Measurements from ENCODE around the gene NCKAP1. TPM values are rescaled to one million over a fixed set of nuclear protein-coding genes. Genes with fewer than 3 reads are reported as not detected.

Gene NCKAP1
- total RNA-seq, 1 experiment from 2014 or later = 195 TPM

GRCh38 chr2:182912518-182912915 lies 125.7 kb downstream of the NCKAP1 start:
- no peak for DNase-seq (ENCODE audit: low read depth in 1 of 2, low spot score in 2 of 2)
- Histone ChIP-seq H3K4me3 (no peak overlapping the region), H3K27me3 (replicated peaks) (no peaks in the 10 kb centered on the region)

GRCh38 chr2:182911813-182912517 lies 126.3 kb downstream of the NCKAP1 start:
- Histone ChIP-seq H3K27me3 (replicated peaks) (no peaks in the 10 kb centered on the region), H3K36me3 (peaks cover 21% of the 10 kb centered on the region), H3K4me3 (no peak overlapping the region), H3K4me1 (replicated peaks) (peaks cover 24% of the 10 kb centered on the region), H3K27ac (no peak overlapping the region), H3K9me3 (replicated peaks) (no peaks in the 10 kb centered on the region)
- DNase-seq (ENCODE audit: low read depth in 1 of 2, low spot score in 2 of 2) = no peak

More at GRCh38 chr2:182912518-182912915, 125.7 kb downstream of the NCKAP1 start:
- H3K27ac ChIP-seq = no peak overlapping the region
- H3K9me3 ChIP-seq (replicated peaks) = no peaks in the 10 kb centered on the region
- peaks cover 21% of the 10 kb centered on the region for H3K36me3 ChIP-seq
- peaks cover 24% of the 10 kb centered on the region for H3K4me1 ChIP-seq (replicated peaks)

- no peak for DNase-seq (ENCODE audit: low read depth in 1 of 2, low spot score in 2 of 2)
- H3K4me1 ChIP-seq (replicated peaks) = peaks cover 19% of the 10 kb centered on the region
- peaks cover 21% of the 10 kb centered on the region for H3K36me3 ChIP-seq
- H3K27ac ChIP-seq = no peak overlapping the region
- no peaks in the 10 kb centered on the region for H3K9me3 ChIP-seq (replicated peaks)
- no peaks in the 10 kb centered on the region for H3K27me3 ChIP-seq (replicated peaks)
- H3K4me3 ChIP-seq = no peak overlapping the region
Observed at GRCh38 chr2:182910965-182911364, 127.3 kb downstream of the NCKAP1 start.

- Histone ChIP-seq H3K27ac (no peak overlapping the region), H3K4me3 (no peak overlapping the region), H3K4me1 (replicated peaks) (peaks cover 5% of the 10 kb centered on the region; the same call in 1 of the 2 replicates), H3K36me3 (no peaks in the 10 kb centered on the region; the same call in none of the 2 replicates), H3K9me3 (replicated peaks) (no peaks in the 10 kb centered on the region), H3K27me3 (replicated peaks) (no peaks in the 10 kb centered on the region)
- no peak for DNase-seq (ENCODE audit: low read depth in 1 of 2, low spot score in 2 of 2)
Observed at GRCh38 chr2:182907081-182907830, 131.0 kb downstream of the NCKAP1 start.

GRCh38 chr2:182906454-182906853 lies 131.8 kb downstream of the NCKAP1 start:
- H3K4me1 ChIP-seq (replicated peaks) = no peaks in the 10 kb centered on the region
- no peak overlapping the region for H3K4me3 ChIP-seq
- DNase-seq (ENCODE audit: low read depth in 1 of 2, low spot score in 2 of 2) = no peak
- no peaks in the 10 kb centered on the region; the same call in 1 of the 2 replicates for H3K36me3 ChIP-seq
- H3K27ac ChIP-seq = no peak overlapping the region
- H3K9me3 ChIP-seq (replicated peaks) = no peaks in the 10 kb centered on the region
- H3K27me3 ChIP-seq (replicated peaks) = no peaks in the 10 kb centered on the region

- no peak overlapping the region for H3K27ac ChIP-seq
- no peaks in the 10 kb centered on the region for H3K27me3 ChIP-seq (replicated peaks)
- DNase-seq (ENCODE audit: low read depth in 1 of 2, low spot score in 2 of 2) = no peak
- no peak overlapping the region for H3K4me3 ChIP-seq
- no peaks in the 10 kb centered on the region; the same call in 1 of the 2 replicates for H3K36me3 ChIP-seq
- H3K9me3 ChIP-seq (replicated peaks) = no peaks in the 10 kb centered on the region
- H3K4me1 ChIP-seq (replicated peaks) = no peaks in the 10 kb centered on the region
Observed at GRCh38 chr2:182904844-182905243, 133.4 kb downstream of the NCKAP1 start.

- DNase-seq (ENCODE audit: low read depth in 1 of 2, low spot score in 2 of 2) = no peak
- no peak overlapping the region for H3K27ac ChIP-seq
- H3K4me3 ChIP-seq = no peak overlapping the region
- H3K36me3 ChIP-seq = no peaks in the 10 kb centered on the region; the same call in 1 of the 2 replicates
- no peaks in the 10 kb centered on the region for H3K9me3 ChIP-seq (replicated peaks)
- H3K4me1 ChIP-seq (replicated peaks) = no peaks in the 10 kb centered on the region
- H3K27me3 ChIP-seq (replicated peaks) = no peaks in the 10 kb centered on the region
Observed at GRCh38 chr2:182903566-182903965, 134.7 kb downstream of the NCKAP1 start.

- no peak overlapping the region for H3K27ac ChIP-seq
- no peaks in the 10 kb centered on the region; the same call in 1 of the 2 replicates for H3K36me3 ChIP-seq
- H3K4me3 ChIP-seq = no peak overlapping the region
- H3K27me3 ChIP-seq (replicated peaks) = no peaks in the 10 kb centered on the region
- no peaks in the 10 kb centered on the region for H3K4me1 ChIP-seq (replicated peaks)
- no peak for DNase-seq (ENCODE audit: low read depth in 1 of 2, low spot score in 2 of 2)
- 0 out of 2 replicates have a peak, but pooled peaks cover under 1% of the 10 kb centered on the region for H3K9me3 ChIP-seq (replicated peaks)
Observed at GRCh38 chr2:182901748-182902147, 136.5 kb downstream of the NCKAP1 start.

GRCh38 chr2:182898718-182899117 lies 139.5 kb downstream of the NCKAP1 start:
- no peak for DNase-seq (ENCODE audit: low read depth in 1 of 2, low spot score in 2 of 2)
- Histone ChIP-seq H3K4me3 (no peak overlapping the region), H3K36me3 (no peaks in the 10 kb centered on the region), H3K27ac (no peak overlapping the region), H3K27me3 (replicated peaks) (no peaks in the 10 kb centered on the region), H3K4me1 (replicated peaks) (no peaks in the 10 kb centered on the region), H3K9me3 (replicated peaks) (0 out of 2 replicates have a peak, but pooled peaks cover 2% of the 10 kb centered on the region)

- H3K27me3 ChIP-seq (replicated peaks) = no peaks in the 10 kb centered on the region
- DNase-seq (ENCODE audit: low read depth in 1 of 2, low spot score in 2 of 2) = no peak
- no peak overlapping the region for H3K27ac ChIP-seq
- H3K9me3 ChIP-seq (replicated peaks) = 0 out of 2 replicates have a peak, but pooled peaks cover 2% of the 10 kb centered on the region
- no peak overlapping the region for H3K4me3 ChIP-seq
- no peaks in the 10 kb centered on the region for H3K36me3 ChIP-seq
- no peaks in the 10 kb centered on the region for H3K4me1 ChIP-seq (replicated peaks)
Observed at GRCh38 chr2:182897137-182897536, 141.1 kb downstream of the NCKAP1 start.

GRCh38 chr2:182895798-182896197 lies 142.5 kb downstream of the NCKAP1 start:
- Histone ChIP-seq H3K36me3 (no peaks in the 10 kb centered on the region), H3K27me3 (replicated peaks) (no peaks in the 10 kb centered on the region), H3K9me3 (replicated peaks) (0 out of 2 replicates have a peak, but pooled peaks cover 2% of the 10 kb centered on the region), H3K27ac (no peak overlapping the region), H3K4me3 (no peak overlapping the region), H3K4me1 (replicated peaks) (no peaks in the 10 kb centered on the region)
- no peak for DNase-seq (ENCODE audit: low read depth in 1 of 2, low spot score in 2 of 2)

- Histone ChIP-seq H3K4me3 (no peak overlapping the region), H3K4me1 (replicated peaks) (no peaks in the 10 kb centered on the region), H3K9me3 (replicated peaks) (0 out of 2 replicates have a peak, but pooled peaks cover 2% of the 10 kb centered on the region), H3K36me3 (no peaks in the 10 kb centered on the region), H3K27me3 (replicated peaks) (no peaks in the 10 kb centered on the region), H3K27ac (no peak overlapping the region)
- no peak for DNase-seq (ENCODE audit: low read depth in 1 of 2, low spot score in 2 of 2)
Observed at GRCh38 chr2:182895169-182895568, 143.1 kb downstream of the NCKAP1 start.

- Histone ChIP-seq H3K4me3 (no peak overlapping the region), H3K9me3 (replicated peaks) (0 out of 2 replicates have a peak, but pooled peaks cover 2% of the 10 kb centered on the region), H3K27ac (no peak overlapping the region), H3K36me3 (no peaks in the 10 kb centered on the region), H3K27me3 (replicated peaks) (no peaks in the 10 kb centered on the region), H3K4me1 (replicated peaks) (no peaks in the 10 kb centered on the region)
- no peak for DNase-seq (ENCODE audit: low read depth in 1 of 2, low spot score in 2 of 2)
Observed at GRCh38 chr2:182894174-182894573, 144.1 kb downstream of the NCKAP1 start.

- DNase-seq (ENCODE audit: low read depth in 1 of 2, low spot score in 2 of 2) = no peak
- H3K9me3 ChIP-seq (replicated peaks) = 0 out of 2 replicates have a peak, but pooled peaks cover 2% of the 10 kb centered on the region
- no peak overlapping the region for H3K27ac ChIP-seq
- H3K36me3 ChIP-seq = no peaks in the 10 kb centered on the region
- no peak overlapping the region for H3K4me3 ChIP-seq
- no peaks in the 10 kb centered on the region for H3K27me3 ChIP-seq (replicated peaks)
- H3K4me1 ChIP-seq (replicated peaks) = no peaks in the 10 kb centered on the region
Observed at GRCh38 chr2:182893666-182894065, 144.6 kb downstream of the NCKAP1 start.

Data from SJSA1 (cell line).